ENCODE data around the gene ODF2.

DNA sequence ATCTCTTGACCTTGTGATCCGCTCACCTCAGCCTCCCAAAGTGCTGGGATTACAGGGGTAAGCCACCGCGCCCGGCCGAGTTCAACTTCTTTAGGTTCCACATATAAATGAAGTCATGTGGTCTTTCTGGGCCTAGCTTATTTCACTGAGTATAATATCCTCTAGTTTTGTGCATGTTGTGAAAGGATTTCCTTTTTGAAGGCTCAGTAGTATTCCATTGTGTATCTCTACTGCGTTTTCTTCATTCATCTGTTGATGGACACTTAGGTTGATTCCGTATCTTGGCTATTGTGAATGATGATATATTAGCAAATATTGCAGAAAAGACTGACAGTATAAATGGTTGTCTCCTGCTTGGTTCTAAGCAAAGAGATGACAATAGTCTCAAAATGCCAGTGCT is 20.1 kb downstream of the ODF2 start:
- TF ChIP-seq, protein P1, sequence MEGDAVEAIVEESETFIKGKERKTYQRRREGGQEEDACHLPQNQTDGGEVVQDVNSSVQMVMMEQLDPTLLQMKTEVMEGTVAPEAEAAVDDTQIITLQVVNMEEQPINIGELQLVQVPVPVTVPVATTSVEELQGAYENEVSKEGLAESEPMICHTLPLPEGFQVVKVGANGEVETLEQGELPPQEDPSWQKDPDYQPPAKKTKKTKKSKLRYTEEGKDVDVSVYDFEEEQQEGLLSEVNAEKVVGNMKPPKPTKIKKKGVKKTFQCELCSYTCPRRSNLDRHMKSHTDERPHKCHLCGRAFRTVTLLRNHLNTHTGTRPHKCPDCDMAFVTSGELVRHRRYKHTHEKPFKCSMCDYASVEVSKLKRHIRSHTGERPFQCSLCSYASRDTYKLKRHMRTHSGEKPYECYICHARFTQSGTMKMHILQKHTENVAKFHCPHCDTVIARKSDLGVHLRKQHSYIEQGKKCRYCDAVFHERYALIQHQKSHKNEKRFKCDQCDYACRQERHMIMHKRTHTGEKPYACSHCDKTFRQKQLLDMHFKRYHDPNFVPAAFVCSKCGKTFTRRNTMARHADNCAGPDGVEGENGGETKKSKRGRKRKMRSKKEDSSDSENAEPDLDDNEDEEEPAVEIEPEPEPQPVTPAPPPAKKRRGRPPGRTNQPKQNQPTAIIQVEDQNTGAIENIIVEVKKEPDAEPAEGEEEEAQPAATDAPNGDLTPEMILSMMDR (conservative IDR thresholded peaks at IDR 0.05; ENCODE audit: low read depth, low read length), result no peak
- TF ChIP-seq EZH2 (IDR thresholded peaks at IDR 0.05; ENCODE audit: low read length, unreplicated experiment) (no peak), EZH2phosphoT487 (IDR thresholded peaks at IDR 0.05; ENCODE audit: borderline replicate concordance, low read length) (no peak)

All from PC-3 (cell line).